Measurements from ENCODE around the gene SCAMP1.
"Not testable (repeated sequence)": the region's sequence is repeated elsewhere in the genome, so short reads cannot be mapped to it uniquely, and the experiment has no call there.

Gene SCAMP1

GRCh38 chr5:78359831-78360673 lies at the start of gene SCAMP1:
TSS of gene SCAMP1 (plus strand) at chr5:78360617. CDS start at chr5:78360672, 55 bp downstream.
- peak; percentile 54 for DNase-seq

GRCh38 chr5:78317515-78317914 lies 42.9 kb upstream of the SCAMP1 start:
- DNase-seq, result no peak

- DNase-seq, result no peak
These were observed 42.1 kb upstream of the SCAMP1 start for GRCh38 chr5:78318337-78318736.

GRCh38 chr5:78320401-78320800 lies 40.0 kb upstream of the SCAMP1 start:
- no peak for DNase-seq

- DNase-seq, result no peak
These were observed 37.2 kb upstream of the SCAMP1 start for GRCh38 chr5:78323241-78323640.

GRCh38 chr5:78326930-78327329 lies 33.5 kb upstream of the SCAMP1 start:
- DNase-seq, result no peak

GRCh38 chr5:78327761-78328510 lies 32.5 kb upstream of the SCAMP1 start:
- DNase-seq, result no peak

GRCh38 chr5:78328585-78329173 lies 31.7 kb upstream of the SCAMP1 start:
- no peak for DNase-seq

GRCh38 chr5:78331523-78332080 lies 28.8 kb upstream of the SCAMP1 start:
- no peak for DNase-seq

GRCh38 chr5:78334811-78335210 lies 25.6 kb upstream of the SCAMP1 start:
- DNase-seq, result no peak

- no peak for DNase-seq
These were observed 24.4 kb upstream of the SCAMP1 start for GRCh38 chr5:78335976-78336375.

GRCh38 chr5:78336698-78337097 lies 23.7 kb upstream of the SCAMP1 start:
- DNase-seq, result no peak

GRCh38 chr5:78339617-78340436 lies 20.6 kb upstream of the SCAMP1 start:
- DNase-seq, result no peak

- DNase-seq, result no peak
These were observed 19.0 kb upstream of the SCAMP1 start for GRCh38 chr5:78341440-78341839.

- DNase-seq, result no peak
These were observed 14.9 kb upstream of the SCAMP1 start for GRCh38 chr5:78345485-78345884.

GRCh38 chr5:78353520-78353919 lies 6.9 kb upstream of the SCAMP1 start:
- no peak for DNase-seq

GRCh38 chr5:78354066-78354670 lies 6.2 kb upstream of the SCAMP1 start:
- no peak for DNase-seq

GRCh38 chr5:78355561-78355960 lies 4.9 kb upstream of the SCAMP1 start:
- DNase-seq, result no peak

- DNase-seq, result not testable (repeated sequence)
These were observed 974 bp upstream of the SCAMP1 start for GRCh38 chr5:78359455-78359830.

- no peak for DNase-seq
These were observed 182 bp downstream of the SCAMP1 start for GRCh38 chr5:78360674-78360923.

- DNase-seq, result peak; percentile 12
These were observed 660 bp downstream of the SCAMP1 start for GRCh38 chr5:78360924-78361630.

GRCh38 chr5:78361631-78361993 lies 1.2 kb downstream of the SCAMP1 start:
- no peak for DNase-seq

All from NCI-H446 treated with DMSO at 0.1 percent for 48 hours (cell line).